Measurements from ENCODE around the gene POLN. TPM values are rescaled to one million over a fixed set of nuclear protein-coding genes. Genes with fewer than 3 reads are reported as not detected.

Gene POLN
- total and polyA plus RNA-seq, 2 experiments from 2014 or later = 1.7 to 2.0 TPM

DNA sequence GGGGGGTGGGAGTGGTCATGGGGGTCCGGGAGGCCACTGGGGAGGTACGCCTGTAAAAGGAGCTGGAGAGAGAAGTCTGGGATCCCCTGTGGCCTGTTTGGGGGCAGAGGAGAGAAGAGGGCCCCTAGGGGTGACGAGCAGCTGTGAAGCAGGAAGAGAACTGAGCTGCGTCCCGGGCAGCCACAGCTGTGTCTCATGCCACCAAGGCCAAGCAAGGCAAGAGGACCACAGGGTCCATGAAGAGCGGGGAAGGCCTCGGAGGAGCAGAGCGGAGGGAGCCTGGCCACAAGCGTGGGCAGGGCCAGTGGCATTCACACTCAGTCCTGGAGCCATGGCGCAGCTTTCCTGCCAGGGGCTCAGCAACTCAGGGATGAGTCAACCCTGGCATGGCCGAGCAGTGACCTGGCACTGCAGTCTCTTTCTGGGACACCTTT lies 196.4 kb downstream of the POLN start:
- Histone ChIP-seq H3K4me3 (no peak overlapping the region), H3K36me3 (replicated peaks; ENCODE audit: insufficient read depth, low read depth) (no peaks in the 10 kb centered on the region), H2AFZ (no peak overlapping the region), H4K20me1 (ENCODE audit: insufficient read depth, poor library complexity, severe bottlenecking) (no peaks in the 10 kb centered on the region), H3K27me3 (peaks cover 7% of the 10 kb centered on the region), H3K27ac (no peak overlapping the region), H3K9me3 (ENCODE audit: low read depth) (no peaks in the 10 kb centered on the region), H3K9me2 (replicated peaks; ENCODE audit: insufficient read depth) (no peaks in the 10 kb centered on the region), H3K4me2 (no peak overlapping the region), H3K4me1 (ENCODE audit: insufficient read depth) (peaks cover 10% of the 10 kb centered on the region), H3K79me2 (no peaks in the 10 kb centered on the region)
- 84% methylated on average over 9 of the region's 11 CpGs for WGBS (ENCODE audit: low lambda C conversion rate, missing lambda C conversion rate)
- no peak for TF ChIP-seq EZH2phosphoT487 (IDR thresholded peaks at IDR 0.05; ENCODE audit: low read depth, severe bottlenecking, unreplicated experiment)
- TF ChIP-seq EZH2 (IDR thresholded peaks at IDR 0.05; ENCODE audit: borderline replicate concordance) = no peak
- TF ChIP-seq CTCF (IDR thresholded peaks at IDR 0.05; ENCODE audit: poor library complexity) = no peak
- no peak for DNase-seq (ENCODE audit: low spot score)

- Histone ChIP-seq H2AFZ (no peak overlapping the region), H3K4me1 (ENCODE audit: insufficient read depth) (peaks cover 10% of the 10 kb centered on the region), H3K36me3 (replicated peaks; ENCODE audit: insufficient read depth, low read depth) (no peaks in the 10 kb centered on the region), H3K27ac (no peak overlapping the region), H3K79me2 (no peaks in the 10 kb centered on the region), H3K4me3 (no peak overlapping the region), H4K20me1 (ENCODE audit: insufficient read depth, poor library complexity, severe bottlenecking) (no peaks in the 10 kb centered on the region), H3K9me3 (ENCODE audit: low read depth) (no peaks in the 10 kb centered on the region), H3K27me3 (peaks cover 14% of the 10 kb centered on the region), H3K9me2 (replicated peaks; ENCODE audit: insufficient read depth) (no peaks in the 10 kb centered on the region), H3K4me2 (no peak overlapping the region)
- no peak for DNase-seq (ENCODE audit: low spot score)
- WGBS (ENCODE audit: low lambda C conversion rate, missing lambda C conversion rate) = 90% methylated on average over 17 of the region's 18 CpGs
- TF ChIP-seq EZH2phosphoT487 (IDR thresholded peaks at IDR 0.05; ENCODE audit: low read depth, severe bottlenecking, unreplicated experiment) (no peak), EZH2 (IDR thresholded peaks at IDR 0.05; ENCODE audit: borderline replicate concordance) (no peak), CTCF (IDR thresholded peaks at IDR 0.05; ENCODE audit: poor library complexity) (no peak)
These were observed 197.1 kb downstream of the POLN start for GRCh38 chr4:2044542-2045517.

- Histone ChIP-seq H2AFZ (no peak overlapping the region), H3K79me2 (no peaks in the 10 kb centered on the region), H3K36me3 (replicated peaks; ENCODE audit: insufficient read depth, low read depth) (no peaks in the 10 kb centered on the region), H3K27ac (no peak overlapping the region), H3K27me3 (peaks cover 19% of the 10 kb centered on the region), H3K9me3 (ENCODE audit: low read depth) (no peaks in the 10 kb centered on the region), H3K4me1 (ENCODE audit: insufficient read depth) (peaks cover 10% of the 10 kb centered on the region), H3K9me2 (replicated peaks; ENCODE audit: insufficient read depth) (no peaks in the 10 kb centered on the region), H4K20me1 (ENCODE audit: insufficient read depth, poor library complexity, severe bottlenecking) (no peaks in the 10 kb centered on the region), H3K4me2 (no peak overlapping the region), H3K4me3 (no peak overlapping the region)
- no peak for DNase-seq (ENCODE audit: low spot score)
- 96% methylated on average over 5 of the region's 6 CpGs for WGBS (ENCODE audit: low lambda C conversion rate, missing lambda C conversion rate)
- TF ChIP-seq EZH2 (IDR thresholded peaks at IDR 0.05; ENCODE audit: borderline replicate concordance) (no peak), CTCF (IDR thresholded peaks at IDR 0.05; ENCODE audit: poor library complexity) (no peak), EZH2phosphoT487 (IDR thresholded peaks at IDR 0.05; ENCODE audit: low read depth, severe bottlenecking, unreplicated experiment) (no peak)
These were observed 197.8 kb downstream of the POLN start for GRCh38 chr4:2044119-2044485.
